CD14-positive monocyte (primary cell): ENCODE measurements around the gene NKD2. TPM values are rescaled to one million over a fixed set of nuclear protein-coding genes. Genes with fewer than 3 reads are reported as not detected.

Experiments
- DNase-seq, 3 donors: peaks; one replicate each; pipeline ENCODE4 v3.0.0-alpha.2; 2011 to 2022
- H2AFZ ChIP-seq: 2 replicates; pipeline ENCODE4 v1.6.0; 2012; ENCODE audit warnings: mild to moderate bottlenecking, low read depth, low read length, inconsistent platforms; ENCODE audit not compliant: insufficient read depth, poor library complexity, severe bottlenecking
- H3K27ac ChIP-seq, 2 donors: 1 replicate in 1 of 2; 2 replicates in 1 of 2; pipeline ENCODE4 v1.5.1; 2012 to 2013; ENCODE audit warnings: low read length in 2 of 2, control low read depth in 1 of 2, inconsistent platforms in 1 of 2, low read depth in 1 of 2, mild to moderate bottlenecking in 1 of 2
- H3K27me3 ChIP-seq, 2 donors: one replicate each; pipeline versions ENCODE4 v1.6.0 to v1.6.1; 2011 to 2013; ENCODE audit warnings: low read length in 2 of 2; ENCODE audit not compliant: control insufficient read depth in 2 of 2, insufficient read depth in 2 of 2
- H3K36me3 ChIP-seq, 2 donors: replicated peaks in 1 of 2; 1 replicate in 1 of 2; 2 replicates in 1 of 2; pipeline versions ENCODE4 v1.5.1 to v1.6.1; 2012 to 2013; ENCODE audit warnings: low read length in 2 of 2, control low read depth in 1 of 2, inconsistent platforms in 1 of 2, mild to moderate bottlenecking in 1 of 2; ENCODE audit not compliant: insufficient read depth in 2 of 2, control insufficient read depth in 1 of 2
- H3K4me1 ChIP-seq, 2 donors: 1 replicate in 1 of 2; 2 replicates in 1 of 2; pipeline versions ENCODE4 v1.5.1 to v1.6.1; 2012 to 2013; ENCODE audit warnings: low read length in 2 of 2, control low read depth in 1 of 2, inconsistent platforms in 1 of 2, mild to moderate bottlenecking in 1 of 2, moderate library complexity in 1 of 2; ENCODE audit not compliant: insufficient read depth in 2 of 2, control insufficient read depth in 1 of 2
- H3K4me2 ChIP-seq: replicated peaks from 2 replicates; pipeline ENCODE3; 2012; ENCODE audit warnings: low read length, moderate library complexity, mild to moderate bottlenecking; ENCODE audit not compliant: poor library complexity, severe bottlenecking; ENCODE audit errors: extremely low read depth
- H3K4me3 ChIP-seq, 3 experiments: fragments of 200-600 bp in 1 of 3; sonication (generic) in 1 of 3; replicated peaks in 1 of 3; 1 replicate in 2 of 3; 2 replicates in 1 of 3; pipeline ENCODE4 v1.5.1; 2011 to 2013; ENCODE audit warnings: low read length in 3 of 3, mild to moderate bottlenecking in 3 of 3, control low read depth in 2 of 3, low read depth in 2 of 3, inconsistent platforms in 1 of 3, moderate library complexity in 1 of 3
- H3K79me2 ChIP-seq: 2 replicates; pipeline ENCODE4 v1.6.0; 2012; ENCODE audit warnings: mild to moderate bottlenecking, control low read depth, inconsistent platforms, low read length, moderate library complexity; ENCODE audit not compliant: insufficient read depth
- H3K9ac ChIP-seq: 2 replicates; pipeline ENCODE4 v1.6.0; 2017; ENCODE audit warnings: low read length, mild to moderate bottlenecking; ENCODE audit not compliant: insufficient read depth, poor library complexity, severe bottlenecking
- H3K9me3 ChIP-seq, 2 donors: replicated peaks in 1 of 2; 1 replicate in 1 of 2; 2 replicates in 1 of 2; pipeline versions ENCODE4 v1.5.1 to v1.6.1; 2012 to 2013; ENCODE audit warnings: low read length in 2 of 2, control low read depth in 1 of 2; ENCODE audit not compliant: control insufficient read depth in 1 of 2, insufficient read depth in 1 of 2
- H4K20me1 ChIP-seq: 2 replicates; pipeline ENCODE4 v1.6.0; 2012; ENCODE audit warnings: mild to moderate bottlenecking, low read length, control low read depth, moderate library complexity; ENCODE audit not compliant: insufficient read depth
- H3K27ac Mint-ChIP-seq, 7 donors: one replicate each; pipeline ENCODE4 v1.8.0; 2020; ENCODE audit warnings: mild to moderate bottlenecking in 7 of 7, mixed read lengths in 7 of 7, moderate library complexity in 6 of 7, inconsistent platforms in 2 of 7
- H3K27me3 Mint-ChIP-seq, 3 donors: one replicate each; pipeline ENCODE4 v1.8.0; 2021 to 2022; ENCODE audit warnings: low read depth in 3 of 3, mild to moderate bottlenecking in 3 of 3, mixed read lengths in 3 of 3, moderate library complexity in 3 of 3, inconsistent platforms in 1 of 3
- H3K36me3 Mint-ChIP-seq, 2 donors: one replicate each; pipeline ENCODE4 v1.8.0; 2020; ENCODE audit warnings: mixed read lengths in 2 of 2, inconsistent platforms in 1 of 2, mild to moderate bottlenecking in 1 of 2
- H3K4me1 Mint-ChIP-seq: one replicate; pipeline ENCODE4 v1.8.0; 2020; ENCODE audit warnings: mild to moderate bottlenecking, mixed read lengths
- H3K4me3 Mint-ChIP-seq, 2 donors: one replicate each; pipeline ENCODE4 v1.8.0; 2020; ENCODE audit warnings: mild to moderate bottlenecking in 2 of 2, mixed read lengths in 2 of 2, moderate library complexity in 1 of 2
- H3K9me3 Mint-ChIP-seq, 7 donors: one replicate each; pipeline ENCODE4 v1.8.0; 2020 to 2022; ENCODE audit warnings: mixed read lengths in 7 of 7, mild to moderate bottlenecking in 6 of 7, moderate library complexity in 6 of 7, inconsistent platforms in 2 of 7
- WGBS: methylation state at CpG from one replicate; pipeline ENCODE4 v1.1.5; 2013; ENCODE audit warnings: missing lambda C conversion rate; ENCODE audit not compliant: insufficient coverage; 5-methylcytosine and 5-hydroxymethylcytosine counted together
- intact Hi-C, 2 donors: fragments of 100-400 bp; cut with micrococcal nuclease; formaldehyde crosslinking; loops; one replicate each; pipeline versions ENCODE4 v1.15.0 to v1.15.1; 2023
- polyA plus RNA-seq, 3 donors: library from polyadenylated mRNA; depleted of rRNA in 1 of 3; unstranded in 2 of 3; stranded (reverse) in 1 of 3; fragments of 300-500 nt in 2 of 3; fragments of >200 nt in 1 of 3; fragmentation: Illumina TruSeq in 2 of 3; gene quantifications; 1 replicate in 2 of 3; 2 replicates in 1 of 3; pipeline ENCODE4 v1.2.3, GENCODE V29; 2012 to 2021
- TF ChIP-seq, protein P1 (sequence below): fragments of 200-600 bp; IDR thresholded peaks from one replicate; pipeline ENCODE4 v1.8.0; 2022; ENCODE audit warnings: antibody characterized with exemption, mild to moderate bottlenecking

NKD2 gene
- polyA plus RNA-seq, 3 donors: not detected

DNA sequence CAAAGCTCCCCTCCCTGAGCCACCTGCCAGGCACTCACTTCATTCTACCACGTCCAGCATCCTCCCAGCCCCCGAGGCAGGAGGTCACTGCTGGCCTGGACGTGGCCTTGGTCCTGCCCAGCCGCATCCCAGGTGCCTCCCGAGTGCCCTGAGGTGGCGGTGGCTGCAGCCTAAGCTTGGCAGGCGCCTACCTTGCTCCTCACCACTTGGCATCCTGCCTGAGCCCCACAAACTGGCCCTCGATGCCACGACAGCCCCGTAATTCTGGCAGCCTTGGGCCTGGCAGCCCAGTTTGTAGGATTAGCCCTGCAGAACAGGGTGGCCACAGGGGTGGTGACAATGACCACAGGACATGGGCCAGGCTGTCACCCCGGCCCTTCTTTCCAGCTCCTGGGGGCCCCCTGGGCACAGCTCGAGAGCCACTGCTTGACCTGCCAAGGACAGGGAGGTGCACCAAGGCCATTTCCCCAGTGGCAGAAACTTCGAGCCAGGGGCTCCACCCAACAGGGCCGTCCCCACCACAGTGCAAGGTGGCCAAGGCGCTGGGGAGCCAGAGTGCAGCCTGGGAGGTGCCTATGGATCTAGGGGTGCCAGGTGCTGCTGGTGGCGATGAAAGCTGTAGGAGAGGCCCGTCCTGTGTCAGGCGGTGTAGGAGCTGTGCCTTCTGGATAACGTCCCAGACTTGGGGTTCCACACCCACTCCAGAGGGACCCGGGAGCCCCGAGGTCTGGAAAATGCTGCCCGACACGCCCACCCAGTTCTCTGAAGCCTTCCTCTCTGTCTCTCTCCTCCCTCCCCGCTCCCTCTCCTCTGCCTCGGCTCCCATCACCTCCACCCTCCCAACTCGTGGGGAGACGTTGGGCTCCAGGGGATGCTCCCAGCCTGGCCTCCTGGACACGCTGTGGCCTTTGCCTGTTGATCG is 18.4 kb downstream of the NKD2 start:
- no peaks in the 10 kb centered on the region for H3K36me3 Mint-ChIP-seq
- Histone ChIP-seq H3K27ac (no peak overlapping the region), H3K4me3 (no peak overlapping the region), H3K4me1 (no peaks in the 10 kb centered on the region), H3K36me3 (no peaks in the 10 kb centered on the region), H3K79me2 (no peaks in the 10 kb centered on the region), H4K20me1 (no peaks in the 10 kb centered on the region), H3K9ac (no peak overlapping the region), H3K4me2 (no peak overlapping the region), H2AFZ (no peak overlapping the region), H3K9me3 (no peaks in the 10 kb centered on the region), H3K27me3 (no peaks in the 10 kb centered on the region)
- WGBS: 87% methylated on average over 23 of the region's 29 CpGs
- peaks cover 0 to 5% (median 3%) of the 10 kb centered on the region in 3 donors for H3K27me3 Mint-ChIP-seq
- no peak for DNase-seq
- H3K27ac Mint-ChIP-seq: no peak overlapping the region
- TF ChIP-seq, protein P1, sequence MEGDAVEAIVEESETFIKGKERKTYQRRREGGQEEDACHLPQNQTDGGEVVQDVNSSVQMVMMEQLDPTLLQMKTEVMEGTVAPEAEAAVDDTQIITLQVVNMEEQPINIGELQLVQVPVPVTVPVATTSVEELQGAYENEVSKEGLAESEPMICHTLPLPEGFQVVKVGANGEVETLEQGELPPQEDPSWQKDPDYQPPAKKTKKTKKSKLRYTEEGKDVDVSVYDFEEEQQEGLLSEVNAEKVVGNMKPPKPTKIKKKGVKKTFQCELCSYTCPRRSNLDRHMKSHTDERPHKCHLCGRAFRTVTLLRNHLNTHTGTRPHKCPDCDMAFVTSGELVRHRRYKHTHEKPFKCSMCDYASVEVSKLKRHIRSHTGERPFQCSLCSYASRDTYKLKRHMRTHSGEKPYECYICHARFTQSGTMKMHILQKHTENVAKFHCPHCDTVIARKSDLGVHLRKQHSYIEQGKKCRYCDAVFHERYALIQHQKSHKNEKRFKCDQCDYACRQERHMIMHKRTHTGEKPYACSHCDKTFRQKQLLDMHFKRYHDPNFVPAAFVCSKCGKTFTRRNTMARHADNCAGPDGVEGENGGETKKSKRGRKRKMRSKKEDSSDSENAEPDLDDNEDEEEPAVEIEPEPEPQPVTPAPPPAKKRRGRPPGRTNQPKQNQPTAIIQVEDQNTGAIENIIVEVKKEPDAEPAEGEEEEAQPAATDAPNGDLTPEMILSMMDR: no peak
- intact Hi-C loops: no loop called here
- H3K9me3 Mint-ChIP-seq: peaks cover 0 to 2% (median 0%) of the 10 kb centered on the region in 7 donors
- H3K4me3 Mint-ChIP-seq: no peak overlapping the region
- H3K4me1 Mint-ChIP-seq: no peaks in the 10 kb centered on the region

DNA sequence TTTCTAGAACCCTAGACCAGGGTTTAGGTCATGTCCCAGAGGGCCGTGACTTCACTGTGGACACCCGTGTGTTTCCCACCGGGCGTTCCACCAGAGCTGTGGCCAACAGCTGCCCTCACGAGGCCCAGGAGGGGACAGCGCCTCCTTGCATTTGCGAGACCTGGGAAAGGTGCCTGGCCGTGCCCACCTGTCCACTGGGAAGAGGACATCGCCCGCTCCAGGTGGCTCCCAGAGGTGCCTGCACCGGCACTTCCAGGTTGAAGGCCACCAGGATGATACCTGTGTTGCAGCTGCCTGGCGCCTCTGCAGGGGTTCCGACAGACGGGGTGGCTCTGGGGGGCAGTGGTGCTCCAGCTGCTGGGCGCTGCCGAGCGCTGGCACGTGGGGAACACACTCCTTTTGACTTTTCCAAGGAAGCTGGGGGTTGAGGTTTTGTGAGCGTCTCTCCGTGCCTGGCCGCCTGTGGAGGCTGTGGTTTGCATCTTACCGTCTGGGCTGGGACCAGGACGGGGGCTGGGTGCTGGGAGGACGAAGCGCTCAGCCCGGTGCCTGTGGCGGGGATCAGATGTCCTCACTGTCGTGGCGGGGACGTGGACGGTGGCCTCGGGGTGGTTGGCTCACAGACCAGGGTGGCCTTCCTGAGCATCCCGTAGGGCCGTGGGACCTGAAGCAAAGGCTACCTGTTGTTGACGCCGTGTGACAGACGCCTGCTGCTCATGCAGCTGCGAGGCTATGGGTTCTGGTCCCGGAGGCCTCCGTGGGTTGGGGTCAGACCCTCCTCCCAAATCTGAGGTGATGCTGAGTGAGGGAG is 19.2 kb downstream of the NKD2 start:
- Histone ChIP-seq H3K27ac (no peak overlapping the region), H2AFZ (no peak overlapping the region), H3K4me3 (no peak overlapping the region), H3K9me3 (no peaks in the 10 kb centered on the region), H3K36me3 (no peaks in the 10 kb centered on the region), H3K4me2 (no peak overlapping the region), H4K20me1 (no peaks in the 10 kb centered on the region), H3K79me2 (no peaks in the 10 kb centered on the region), H3K4me1 (no peaks in the 10 kb centered on the region), H3K27me3 (no peaks in the 10 kb centered on the region), H3K9ac (no peak overlapping the region)
- H3K36me3 Mint-ChIP-seq: no peaks in the 10 kb centered on the region
- 83% methylated on average over 34 of the region's 40 CpGs for WGBS
- no peak overlapping the region for H3K27ac Mint-ChIP-seq
- intact Hi-C loops: no loop called here
- no peak for DNase-seq
- H3K27me3 Mint-ChIP-seq: peaks cover 0 to 5% (median 3%) of the 10 kb centered on the region in 3 donors
- H3K9me3 Mint-ChIP-seq: peaks cover 0 to 2% (median 0%) of the 10 kb centered on the region in 7 donors
- TF ChIP-seq, protein P1: no peak
- H3K4me1 Mint-ChIP-seq: no peaks in the 10 kb centered on the region
- no peak overlapping the region for H3K4me3 Mint-ChIP-seq
